Caki2 (cell line): ENCODE measurements around the gene KIAA0825. TPM values are rescaled to one million over a fixed set of nuclear protein-coding genes. Genes with fewer than 3 reads are reported as not detected.

ENCODE experiments used
- DNase-seq: peaks from one replicate; pipeline ENCODE4 v3.0.0-alpha.2; 2015; ENCODE audit warnings: low read depth
- in situ Hi-C: cut with HindIII; loops from 2 replicates; pipeline ENCODE4 v1.10.0; 2016; ENCODE audit warnings: low sequenced_read_pairs, low pct_unique_long_range_greater_than_20kb, mixed read lengths
- total RNA-seq: library from RNA; depleted of rRNA; stranded (reverse); fragments of >200 nt; shearing (Covaris generic); gene quantifications from 2 replicates; pipeline ENCODE4 v1.2.3, GENCODE V29; 2014; ENCODE audit warnings: low replicate concordance

KIAA0825 gene
- total RNA-seq, 1 experiment from 2014 or later = 0.07 TPM

DNA sequence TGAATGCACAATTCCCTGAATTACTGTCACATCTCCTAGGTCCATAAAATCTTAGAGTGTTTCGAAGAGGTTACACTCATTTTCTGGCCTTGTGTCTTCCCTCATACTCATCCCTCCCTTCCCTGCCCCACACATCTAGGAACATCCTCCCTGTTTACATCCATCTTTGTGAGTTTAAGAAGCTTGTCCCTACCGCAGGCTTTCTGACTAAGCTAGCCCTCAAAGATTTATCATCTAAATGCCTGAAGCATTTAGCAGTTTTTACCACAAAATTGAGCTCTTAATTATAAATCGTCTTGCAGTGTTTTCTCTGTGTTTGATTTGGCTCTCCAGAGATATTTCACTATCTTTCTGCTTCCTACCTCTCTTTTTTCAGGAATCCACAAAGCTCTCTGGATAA is 374.8 kb downstream of the KIAA0825 start:
- no peak for DNase-seq
- in situ Hi-C loops = no loop called here

DNA sequence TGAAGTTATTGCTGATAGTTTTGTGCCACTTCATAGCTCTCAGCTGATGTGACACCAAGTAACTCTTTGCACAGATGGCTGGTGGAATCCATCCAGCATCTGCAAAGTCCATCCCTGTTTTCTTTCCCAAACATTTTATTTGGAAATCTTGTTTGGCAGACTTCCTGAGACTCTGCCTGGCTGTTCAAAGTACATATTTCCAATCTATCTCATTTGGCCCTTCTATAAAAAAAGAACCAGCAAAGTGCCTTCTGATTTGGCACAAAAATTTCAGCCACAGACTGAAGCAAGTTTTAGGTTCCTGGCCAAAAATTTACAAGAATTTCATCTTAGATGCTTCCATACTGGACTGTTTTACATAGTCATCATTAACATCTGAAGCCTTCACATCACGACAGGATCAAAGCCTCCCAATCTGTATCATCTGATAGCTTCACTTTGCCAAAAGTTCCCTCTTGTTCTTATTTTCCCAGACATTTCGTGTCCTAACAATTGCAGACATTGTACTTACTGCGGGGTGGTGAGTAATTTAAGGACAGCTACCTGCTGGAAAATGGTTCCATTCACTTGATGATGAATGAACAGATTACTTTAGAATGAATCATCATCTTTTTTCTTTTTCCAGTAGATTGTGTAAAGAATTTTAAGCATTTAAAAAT is 377.3 kb downstream of the KIAA0825 start:
- in situ Hi-C loops = no loop called here
- DNase-seq = no peak

DNA sequence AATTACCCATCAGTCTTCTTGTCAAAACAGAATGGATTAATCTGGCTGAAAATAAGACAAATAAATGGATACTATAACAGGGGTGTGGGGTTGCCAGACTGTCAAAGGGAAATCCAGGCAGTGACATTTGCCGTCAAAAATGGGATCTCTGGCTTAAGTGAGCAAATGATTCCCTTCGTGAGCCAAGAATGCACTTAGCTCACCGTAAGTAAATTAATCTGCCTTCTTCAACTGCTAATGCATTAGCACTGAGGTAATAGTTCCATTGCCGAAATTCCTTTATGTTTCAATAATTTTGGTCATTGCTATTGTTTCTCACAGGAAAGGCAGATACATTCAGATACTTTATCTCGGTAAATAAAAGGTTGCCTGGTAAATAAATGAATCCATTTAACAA is 377.8 kb downstream of the KIAA0825 start:
- DNase-seq = no peak
- in situ Hi-C loops = no loop called here

DNA sequence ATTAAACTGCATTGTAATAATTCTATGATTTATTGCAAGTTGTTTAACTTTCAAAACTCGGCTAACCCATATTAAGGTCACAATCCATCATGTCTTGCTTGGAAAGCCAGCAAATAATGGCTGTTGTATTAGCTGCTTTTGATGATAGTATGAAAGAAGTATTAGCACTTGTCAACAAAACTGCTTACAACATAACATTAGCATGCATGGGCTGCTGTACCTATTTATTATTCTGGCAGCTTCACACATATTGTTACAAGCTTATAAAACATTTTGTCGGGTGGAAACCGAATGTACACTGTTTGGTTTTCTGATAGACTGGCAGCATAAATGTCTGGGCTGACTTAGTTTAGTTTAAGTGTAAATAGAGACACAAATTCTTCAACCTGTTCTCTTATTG is 378.3 kb downstream of the KIAA0825 start:
- DNase-seq = no peak
- in situ Hi-C loops = no loop called here

DNA sequence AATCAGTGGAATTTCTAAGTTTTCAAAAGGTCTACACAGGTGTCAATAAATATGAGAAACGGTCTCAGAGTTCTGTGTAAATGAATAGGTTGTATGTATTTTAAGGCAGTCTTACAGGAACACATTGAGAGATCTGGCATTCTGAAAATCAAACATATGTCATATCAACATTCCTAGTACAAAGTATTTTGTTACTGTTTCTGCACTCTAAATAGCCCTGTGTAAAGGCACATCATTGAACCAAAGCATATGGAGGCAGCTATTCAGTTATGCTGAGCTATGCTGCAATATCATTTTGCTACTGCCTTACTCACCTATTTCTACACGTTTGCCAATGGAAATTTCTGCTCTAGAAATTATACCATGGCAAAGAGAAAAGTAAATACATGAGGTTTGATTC is 379.1 kb downstream of the KIAA0825 start:
- in situ Hi-C loops = no loop called here

DNA sequence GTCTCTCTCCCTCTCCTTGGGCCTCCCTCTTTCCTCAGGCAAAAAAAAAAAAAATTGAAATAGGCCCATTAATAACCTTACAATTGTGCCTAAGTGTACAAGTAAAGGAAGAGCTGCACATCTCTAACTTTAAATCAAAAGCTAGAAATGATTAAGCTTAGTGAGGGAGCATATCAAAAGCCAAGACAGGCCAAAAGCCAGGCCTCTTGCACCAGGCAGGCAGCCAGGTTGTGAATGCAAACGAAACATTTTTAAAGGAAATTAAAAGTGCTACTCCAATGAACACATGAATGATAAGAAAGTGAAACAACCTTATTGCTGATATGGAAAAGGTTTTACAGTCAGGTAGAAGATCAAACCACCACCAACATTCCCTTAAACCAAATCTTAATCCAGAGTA is 383.4 kb downstream of the KIAA0825 start:
- DNase-seq = no peak
- in situ Hi-C loops = no loop called here

More for the DNA sequence above, 379.1 kb downstream of the KIAA0825 start:
- DNase-seq = no peak

DNA sequence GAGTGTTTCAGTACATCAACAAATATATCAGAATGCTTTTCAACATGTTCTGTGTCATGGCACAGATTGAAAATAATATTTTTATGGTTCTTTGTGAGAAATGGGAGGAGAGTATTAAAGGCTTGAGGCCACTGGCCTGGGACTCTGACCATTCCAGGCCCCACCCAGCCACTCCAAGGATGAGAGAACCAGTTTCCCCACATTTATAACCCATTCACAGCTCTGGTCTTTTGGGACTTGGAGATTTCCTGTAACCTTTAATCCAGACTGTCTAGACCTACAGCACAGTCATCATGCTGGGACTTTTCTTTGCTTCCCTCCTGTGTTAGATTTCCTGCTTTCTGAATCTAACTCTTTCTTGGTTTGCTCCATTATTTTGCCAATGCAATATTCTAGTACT is 389.6 kb downstream of the KIAA0825 start:
- no peak for DNase-seq
- in situ Hi-C loops = no loop called here

DNA sequence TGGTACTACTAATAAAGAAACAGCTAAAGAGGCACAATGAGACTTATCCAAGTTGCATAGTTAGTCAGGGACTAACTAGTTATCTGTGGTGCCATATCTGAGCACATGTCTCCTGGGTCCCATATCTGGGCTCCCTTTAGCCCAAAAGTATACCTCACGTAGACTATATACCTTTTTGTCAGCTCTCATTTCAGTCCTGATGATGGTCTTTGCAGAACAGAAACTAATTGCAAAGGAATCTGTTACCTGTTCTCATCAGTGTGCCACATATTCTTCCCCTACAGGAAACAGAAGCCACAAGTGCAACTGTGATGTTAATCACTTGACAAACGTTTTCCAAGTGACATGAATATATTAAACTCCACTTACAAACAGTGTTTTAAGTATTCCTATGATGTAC is 395.2 kb downstream of the KIAA0825 start:
- no peak for DNase-seq
- in situ Hi-C loops = no loop called here

DNA sequence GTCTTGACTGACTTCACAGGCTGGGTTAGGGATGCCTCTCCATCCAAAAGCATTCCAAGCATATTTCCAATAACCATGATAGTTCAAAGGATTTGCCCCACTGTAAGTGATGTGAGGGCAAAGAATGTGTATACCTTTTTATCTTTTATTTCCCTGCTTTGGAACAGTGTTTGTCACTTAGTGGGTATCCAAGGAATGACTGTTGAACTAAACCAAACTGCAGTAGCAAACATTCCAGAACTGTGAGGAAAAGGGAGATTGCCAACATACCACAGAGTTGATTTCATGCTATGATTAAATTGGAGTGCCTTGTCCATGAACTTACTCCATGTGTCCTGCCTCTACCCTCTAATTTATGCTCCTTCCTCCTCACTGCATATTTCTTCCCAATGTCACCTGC is 400.0 kb downstream of the KIAA0825 start:
- in situ Hi-C loops = no loop called here
- DNase-seq = no peak

DNA sequence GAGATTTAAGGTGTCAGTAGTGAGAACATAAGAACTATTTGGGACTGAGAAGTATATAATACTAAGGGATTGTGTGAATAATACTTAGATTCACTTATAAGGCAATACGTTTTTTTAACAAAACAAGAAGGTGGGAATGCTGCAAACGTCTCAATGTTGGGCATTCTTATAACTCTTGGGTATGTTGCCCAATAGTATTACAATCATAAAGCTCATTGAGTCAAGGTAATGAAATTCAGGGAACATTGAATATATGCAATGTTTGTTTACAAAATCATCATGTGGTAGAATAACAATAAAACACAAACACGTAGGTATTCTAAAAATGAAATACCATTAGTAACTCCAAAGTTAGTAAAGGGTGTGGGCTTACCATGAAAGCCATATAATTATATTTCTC is 400.7 kb downstream of the KIAA0825 start:
- no peak for DNase-seq
- in situ Hi-C loops = no loop called here

DNA sequence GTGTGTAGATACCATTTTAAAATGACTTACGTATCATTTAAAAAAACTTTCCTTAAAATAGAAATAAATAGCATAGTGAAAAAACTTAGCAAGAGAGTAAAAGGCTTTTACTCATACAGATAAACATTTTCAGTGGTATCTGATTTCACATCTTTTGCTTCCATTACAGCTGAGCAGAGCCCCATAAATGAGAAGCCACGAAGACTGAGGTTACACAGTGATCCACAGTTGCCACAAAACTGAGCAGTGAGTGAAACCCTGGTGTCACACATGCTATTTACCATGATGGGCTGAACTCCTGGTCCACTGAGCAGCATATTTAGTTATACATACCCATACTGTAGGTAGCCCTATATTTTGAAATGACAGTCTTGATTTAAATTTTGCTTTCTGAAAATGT is 401.2 kb downstream of the KIAA0825 start:
- no peak for DNase-seq
- in situ Hi-C loops = no loop called here

DNA sequence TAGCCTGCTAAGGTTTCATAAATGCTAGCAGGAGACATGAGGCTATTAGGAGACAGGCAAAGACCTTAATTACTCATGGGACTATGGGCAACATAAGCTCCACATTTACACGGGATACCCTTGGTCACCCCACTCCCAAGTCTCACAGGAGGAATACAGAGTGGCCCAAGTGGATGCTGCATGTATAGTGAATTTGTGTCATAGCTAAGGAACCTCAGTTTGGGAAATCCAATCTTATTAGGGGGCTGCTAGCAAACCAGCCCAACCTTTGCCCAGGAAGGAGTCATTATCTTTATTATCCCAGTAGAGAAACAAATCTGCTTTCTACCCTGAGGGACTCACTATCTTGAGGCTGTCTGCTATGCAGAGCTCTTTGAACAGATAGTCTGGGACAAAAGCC is 405.9 kb downstream of the KIAA0825 start:
- no peak for DNase-seq
- in situ Hi-C loops = no loop called here

DNA sequence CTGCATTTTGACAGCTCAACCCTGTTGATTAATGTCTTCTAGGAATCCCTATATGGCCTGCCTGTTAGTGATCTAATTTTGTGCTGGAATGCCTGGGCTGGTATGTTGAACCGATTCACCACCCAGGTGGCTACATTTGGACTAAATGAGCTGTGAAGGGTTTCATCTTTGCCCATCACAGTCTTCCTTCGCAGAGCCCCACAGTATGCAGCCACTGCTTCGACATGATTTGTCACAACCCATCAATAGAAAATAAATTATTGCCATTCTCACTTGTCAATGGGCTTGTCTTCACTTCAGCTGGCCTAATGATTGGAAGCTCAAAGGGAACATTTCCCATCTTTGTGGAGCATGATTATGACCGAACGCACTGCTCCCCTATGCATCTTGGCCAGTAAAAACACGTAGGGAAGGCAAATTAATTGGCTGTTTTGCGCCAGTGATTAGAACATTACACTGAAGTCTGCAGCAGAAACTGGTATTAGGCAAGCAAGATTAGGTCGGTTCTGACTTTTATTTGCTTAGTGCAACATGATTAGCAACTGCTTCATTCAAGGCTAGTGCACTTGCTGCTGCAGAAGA is 408.5 kb downstream of the KIAA0825 start:
- DNase-seq = no peak
- in situ Hi-C loops = no loop called here

DNA sequence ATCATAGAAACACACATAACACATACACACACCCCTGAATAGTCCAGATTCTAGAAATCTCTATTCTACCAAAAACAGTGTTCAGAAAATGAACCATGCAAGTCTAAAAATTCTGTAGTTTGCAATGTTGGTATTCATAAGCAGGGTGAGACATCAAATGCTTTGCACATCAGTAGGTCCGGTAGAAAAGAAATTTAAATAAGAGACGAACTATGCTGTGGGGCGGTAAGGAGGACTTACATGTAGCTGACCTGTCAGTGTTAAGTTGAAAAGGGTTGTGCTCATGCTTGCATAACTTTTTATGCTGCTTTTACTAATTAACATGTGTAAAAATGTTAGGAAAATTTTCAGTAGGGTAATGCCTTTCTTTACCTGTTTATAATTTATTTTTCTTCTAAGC is 409.1 kb downstream of the KIAA0825 start:
- no peak for DNase-seq
- in situ Hi-C loops = no loop called here

DNA sequence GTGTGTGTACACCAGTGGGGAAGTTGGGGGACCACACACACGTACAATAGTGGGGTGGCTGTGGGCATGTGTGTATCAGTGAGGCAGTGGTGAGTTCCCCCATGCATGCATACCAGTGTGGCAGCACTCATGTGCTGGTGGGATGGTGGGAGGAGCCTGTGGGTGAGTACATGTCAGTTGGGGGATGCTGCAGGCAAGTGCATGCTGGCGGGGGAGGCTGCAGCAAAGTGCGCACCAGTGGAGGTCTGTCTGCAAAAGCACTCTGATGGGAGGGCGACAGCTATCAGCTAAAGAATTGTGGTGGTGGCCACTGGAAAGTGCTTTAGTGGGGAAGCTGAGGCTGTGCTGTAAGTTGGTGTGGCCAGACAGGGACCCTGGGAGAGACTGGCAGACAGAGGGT is 418.8 kb downstream of the KIAA0825 start:
- DNase-seq = no peak
- in situ Hi-C loops = no loop called here

DNA sequence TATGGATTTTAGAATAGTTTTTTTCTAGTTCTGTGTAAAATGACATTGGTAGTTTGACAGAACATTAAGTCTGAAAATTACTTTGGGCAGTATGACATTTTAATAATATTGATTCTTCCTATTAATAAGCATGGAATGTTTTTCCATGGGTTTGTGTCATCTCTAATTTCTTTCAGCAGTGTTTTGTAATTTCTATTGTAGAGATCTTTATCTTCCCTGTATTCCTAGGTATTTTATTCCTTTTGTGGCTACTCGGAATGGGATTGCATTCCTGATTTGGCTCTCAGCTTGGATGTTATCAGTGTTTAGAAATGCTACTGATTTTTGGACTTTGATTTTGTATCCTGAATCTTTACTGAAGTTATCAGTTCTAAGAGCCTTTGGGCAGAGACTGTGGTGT is 420.4 kb downstream of the KIAA0825 start:
- in situ Hi-C loops = no loop called here
- no peak for DNase-seq

DNA sequence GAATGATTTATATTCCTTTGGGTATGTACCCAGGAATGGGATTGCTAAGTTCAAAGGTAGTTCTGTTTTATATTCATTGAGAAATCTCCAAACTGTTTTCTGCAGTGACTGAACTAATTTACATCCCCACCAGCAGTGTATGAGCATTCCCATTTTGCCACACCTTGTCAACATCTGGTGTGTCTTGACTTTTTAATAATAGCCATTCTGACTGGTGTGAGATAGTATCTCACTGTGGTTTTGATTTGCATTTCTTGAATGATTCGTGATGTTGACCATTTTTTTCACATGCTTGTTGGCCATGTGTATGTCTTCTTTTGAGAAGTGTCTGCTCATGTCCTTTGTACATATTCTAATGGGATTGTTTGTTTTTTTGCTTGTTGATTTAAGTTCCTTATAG is 421.5 kb downstream of the KIAA0825 start:
- no peak for DNase-seq
- in situ Hi-C loops = no loop called here

DNA sequence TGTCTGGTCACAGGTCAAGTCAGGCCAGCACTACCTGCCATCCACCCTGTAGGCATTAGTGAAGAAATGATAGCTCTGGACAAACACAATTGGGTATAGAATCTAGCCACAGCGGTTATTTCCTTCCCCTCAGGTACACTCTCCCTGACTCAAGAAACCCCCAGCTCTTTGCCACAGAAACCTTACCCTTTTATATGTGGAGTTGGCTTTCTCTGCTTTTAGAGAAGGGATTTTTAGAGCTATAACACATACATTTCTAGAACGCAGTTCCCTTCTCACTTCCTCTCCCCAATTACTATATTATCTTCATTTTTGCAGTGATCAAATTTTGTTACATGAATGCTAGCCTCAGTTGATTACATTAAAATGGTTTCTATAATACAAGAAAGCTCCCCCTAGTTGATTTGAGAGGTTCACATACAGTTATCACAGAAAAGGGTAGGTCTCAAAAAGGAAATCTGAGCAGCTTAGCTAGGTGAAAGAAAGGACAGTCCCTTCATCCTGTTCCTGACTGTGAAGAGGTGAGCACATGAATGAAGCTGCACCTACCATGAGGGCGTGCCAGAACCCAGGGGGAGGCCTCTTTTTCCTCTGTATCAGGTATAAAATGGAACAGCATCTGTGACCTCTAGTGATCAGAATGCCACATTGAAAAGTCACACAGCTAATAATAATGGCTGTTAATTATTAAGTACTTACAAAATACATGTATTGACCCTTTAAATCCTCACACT is 425.6 kb downstream of the KIAA0825 start:
- no peak for DNase-seq
- in situ Hi-C loops = no loop called here

DNA sequence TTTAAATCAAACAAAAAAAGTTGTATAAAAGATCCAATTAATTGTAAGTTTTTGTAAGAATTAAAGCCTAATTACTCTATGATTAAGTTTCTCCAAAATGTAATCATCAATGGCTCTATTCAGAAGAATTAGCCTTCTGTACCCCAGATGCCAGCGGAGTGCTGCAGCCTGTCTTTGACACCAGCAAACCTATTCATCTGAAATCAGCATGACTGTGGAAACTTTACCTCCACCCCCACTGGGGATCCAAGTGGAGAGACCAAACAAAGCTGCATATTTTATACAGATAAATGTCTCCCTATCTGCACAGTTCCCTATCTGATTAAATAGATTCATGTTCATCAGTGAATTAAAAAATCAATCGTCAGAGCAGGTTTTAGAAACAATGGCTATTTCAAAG is 426.8 kb downstream of the KIAA0825 start:
- DNase-seq = no peak
- in situ Hi-C loops = no loop called here

DNA sequence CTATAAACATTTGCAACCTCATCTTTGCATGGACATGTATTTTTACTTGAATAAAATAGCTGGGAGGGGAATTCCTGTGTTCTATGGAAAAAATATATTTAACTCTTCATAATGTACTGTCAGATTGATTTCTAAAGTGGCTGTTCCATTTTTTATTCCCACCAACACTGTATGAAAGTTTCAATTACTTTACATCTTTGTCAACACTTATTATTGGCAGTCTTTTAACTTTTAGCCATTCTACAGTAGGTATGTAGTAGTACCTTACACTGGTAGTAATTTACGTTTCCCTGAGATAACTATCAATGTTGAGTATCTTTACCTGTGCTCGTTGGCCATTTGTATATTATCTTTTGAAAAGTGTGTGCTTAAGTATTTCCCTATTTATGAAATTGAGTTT is 429.7 kb downstream of the KIAA0825 start:
- no peak for DNase-seq
- in situ Hi-C loops = no loop called here
